Small intestine (tissue), 16 donors: Measurements from ENCODE around the gene TMCC1. TPM values are rescaled to one million over a fixed set of nuclear protein-coding genes. Genes with fewer than 3 reads are reported as not detected.

Source experiments
- DNase-seq, 2 donors: peaks; one replicate each; pipeline versions ENCODE4 v3.0.0 to v3.0.0-alpha.2; 2013
- FAIRE-seq: peaks from 2 replicates; lab custom pipeline; 2012; peaks lifted over from hg19 to GRCh38; lab: Jason Lieb, UNC
- H3K27ac ChIP-seq, 3 donors: one replicate each; pipeline ENCODE4 v1.5.1; 2013; ENCODE audit warnings: low read length in 2 of 3, mild to moderate bottlenecking in 2 of 3, control low read depth in 1 of 3, inconsistent platforms in 1 of 3, low read depth in 1 of 3, moderate library complexity in 1 of 3
- H3K27me3 ChIP-seq, 3 donors: one replicate each; pipeline ENCODE4 v1.6.1; 2013; ENCODE audit warnings: low read length in 3 of 3, inconsistent platforms in 1 of 3; ENCODE audit not compliant: control insufficient read depth in 3 of 3, insufficient read depth in 3 of 3
- H3K36me3 ChIP-seq, 3 donors: one replicate each; pipeline ENCODE4 v1.6.1; 2013; ENCODE audit warnings: low read length in 3 of 3, inconsistent platforms in 1 of 3, low read depth in 1 of 3, mild to moderate bottlenecking in 1 of 3, moderate library complexity in 1 of 3; ENCODE audit not compliant: control insufficient read depth in 3 of 3, insufficient read depth in 2 of 3
- H3K4me1 ChIP-seq, 3 donors: one replicate each; pipeline ENCODE4 v1.6.1; 2013; ENCODE audit warnings: low read length in 2 of 3, inconsistent platforms in 1 of 3, low read depth in 1 of 3, mild to moderate bottlenecking in 1 of 3, moderate library complexity in 1 of 3; ENCODE audit not compliant: control insufficient read depth in 3 of 3, insufficient read depth in 2 of 3
- H3K4me3 ChIP-seq, 3 donors: one replicate each; pipeline ENCODE4 v1.5.1; 2013; ENCODE audit warnings: low read length in 3 of 3, control low read depth in 1 of 3, inconsistent platforms in 1 of 3, low read depth in 1 of 3, mild to moderate bottlenecking in 1 of 3, moderate library complexity in 1 of 3
- H3K9me3 ChIP-seq, 2 donors: one replicate each; pipeline ENCODE4 v1.6.1; 2013; ENCODE audit warnings: low read depth in 1 of 2, low read length in 1 of 2; ENCODE audit not compliant: control insufficient read depth in 2 of 2, insufficient read depth in 1 of 2
- WGBS, 3 donors: extraction: QIAGEN DNeasy Blood & Tissue Kit; methylation state at CpG; one replicate each; pipeline ENCODE4 v1.1.7; 2013; 5-methylcytosine and 5-hydroxymethylcytosine counted together
- long read RNA-seq, 10 donors: transcript quantifications; one replicate each; lab custom pipeline, GENCODE V29; 2026
- polyA plus RNA-seq, 4 donors: library from polyadenylated mRNA; stranded (reverse) in 3 of 4; unstranded in 1 of 4; fragments of 200-250 nt in 3 of 4; fragments of 120-200 nt in 1 of 4; gene quantifications; one replicate each; pipeline versions ENCODE4 v1.2.1 to v1.2.3, GENCODE V29; 2013
- donor health status: healthy with polysubstance abuse.
- donor health status: control.
- donor health status: control.
- donor health status: Bipolar disorder and iron deficiency.
- donor health status: healthy.

The TMCC1 gene
- polyA plus RNA-seq: 10 to 100 TPM in 1 of 4 donors, 1 to 10 TPM in 3; 5.4 to 16.4 (median 7.6) TPM
- long read RNA-seq, donor 1: 0 reads
- long read RNA-seq, donor 2: 0 reads
- long read RNA-seq, donor 3, partial matches to known transcripts: 0 of 1 reads
- long read RNA-seq, donor 3, other reads (novel, unspliced or antisense): 0 of 1 reads
- long read RNA-seq, donor 4: 0 reads
- long read RNA-seq, donor 5: 0 reads
- long read RNA-seq, donor 6, partial matches to known transcripts: 0 of 1 reads
- long read RNA-seq, donor 6, other reads (novel, unspliced or antisense): 0 of 1 reads
- long read RNA-seq, donor 7: 0 reads
- long read RNA-seq, donor 8: 0 reads
- long read RNA-seq, donor 9: 0 reads
- long read RNA-seq, donor 10: 0 reads

- Histone ChIP-seq H3K4me3 (peak within 1 kb of the TSS; percentile 63 to 92 (median 83)), H3K27ac (peak within 1 kb of the TSS; percentile 61 to 97 (median 90)), H3K27me3 (no peaks in the 10 kb centered on the region), H3K4me1 (peaks cover 2 to 16% (median 9%) of the 10 kb centered on the region in 3 donors), H3K36me3 (peaks cover 0 to 3% (median 2%) of the 10 kb centered on the region in 3 donors), H3K9me3 (no peaks in the 10 kb centered on the region)
- FAIRE-seq: no peak
- 0% methylated on average over 38 to 60 of the region's 60 CpGs for WGBS, 3 donors
- peak; percentile 95 to 97 for DNase-seq
Measured at GRCh38 chr3:129893581-129894070, at the start of gene TMCC1. TSS of gene TMCC1 (minus strand) at chr3:129893711.

GRCh38 chr3:129943020-129943419 is 49.5 kb upstream of the TMCC1 start:
- H3K27ac ChIP-seq: no peak overlapping the region
- 56 to 85% (median 73%) methylated on average over 3 of the region's 3 CpGs for WGBS, 3 donors
- peaks cover 0 to 3% (median 0%) of the 10 kb centered on the region in 3 donors for H3K27me3 ChIP-seq
- H3K4me1 ChIP-seq: no peaks in the 10 kb centered on the region
- DNase-seq (no peak), FAIRE-seq (no peak)
- no peak overlapping the region for H3K4me3 ChIP-seq
- no peaks in the 10 kb centered on the region for H3K36me3 ChIP-seq
- peaks cover 0 to 7% of the 10 kb centered on the region in 2 donors for H3K9me3 ChIP-seq

GRCh38 chr3:129942296-129942695 is 48.8 kb upstream of the TMCC1 start:
- H3K9me3 ChIP-seq: peaks cover 0 to 7% of the 10 kb centered on the region in 2 donors
- DNase-seq (peak; percentile 26 to 66), FAIRE-seq (no peak)
- no peak overlapping the region for H3K4me3 ChIP-seq
- H3K27ac ChIP-seq: no peak overlapping the region
- peaks cover 0 to 3% (median 0%) of the 10 kb centered on the region in 3 donors for H3K27me3 ChIP-seq
- WGBS, 3 donors: 16 to 19% (median 16%) methylated on average over 7 of the region's 7 CpGs
- no peaks in the 10 kb centered on the region for H3K36me3 ChIP-seq
- no peaks in the 10 kb centered on the region for H3K4me1 ChIP-seq

DNA sequence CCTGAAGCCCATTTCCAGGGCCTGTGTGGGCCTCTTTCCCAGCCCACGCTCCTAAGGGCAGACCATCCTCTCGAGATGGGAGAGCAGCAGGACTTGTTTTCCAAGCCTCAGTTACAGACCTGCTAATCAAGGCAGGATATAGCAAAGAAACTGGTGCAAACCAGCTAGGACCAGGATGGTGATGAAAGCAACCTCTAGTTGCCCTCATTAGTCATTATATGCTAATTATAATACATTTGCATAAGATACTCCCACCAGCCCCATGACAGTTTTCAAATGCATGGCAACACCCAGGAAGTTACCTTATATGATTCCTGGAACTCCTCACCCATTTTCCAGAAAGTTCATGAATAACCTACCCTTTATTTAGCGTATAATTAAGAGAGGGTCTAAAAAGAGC is 46.6 kb upstream of the TMCC1 start:
- FAIRE-seq: no peak
- Histone ChIP-seq H3K4me3 (no peak overlapping the region), H3K4me1 (no peaks in the 10 kb centered on the region), H3K27me3 (no peaks in the 10 kb centered on the region), H3K27ac (no peak overlapping the region), H3K9me3 (no peaks in the 10 kb centered on the region), H3K36me3 (no peaks in the 10 kb centered on the region)
- 78 to 88% (median 86%) methylated on average over 3 of the region's 3 CpGs for WGBS, 3 donors
- DNase-seq: no peak

DNA sequence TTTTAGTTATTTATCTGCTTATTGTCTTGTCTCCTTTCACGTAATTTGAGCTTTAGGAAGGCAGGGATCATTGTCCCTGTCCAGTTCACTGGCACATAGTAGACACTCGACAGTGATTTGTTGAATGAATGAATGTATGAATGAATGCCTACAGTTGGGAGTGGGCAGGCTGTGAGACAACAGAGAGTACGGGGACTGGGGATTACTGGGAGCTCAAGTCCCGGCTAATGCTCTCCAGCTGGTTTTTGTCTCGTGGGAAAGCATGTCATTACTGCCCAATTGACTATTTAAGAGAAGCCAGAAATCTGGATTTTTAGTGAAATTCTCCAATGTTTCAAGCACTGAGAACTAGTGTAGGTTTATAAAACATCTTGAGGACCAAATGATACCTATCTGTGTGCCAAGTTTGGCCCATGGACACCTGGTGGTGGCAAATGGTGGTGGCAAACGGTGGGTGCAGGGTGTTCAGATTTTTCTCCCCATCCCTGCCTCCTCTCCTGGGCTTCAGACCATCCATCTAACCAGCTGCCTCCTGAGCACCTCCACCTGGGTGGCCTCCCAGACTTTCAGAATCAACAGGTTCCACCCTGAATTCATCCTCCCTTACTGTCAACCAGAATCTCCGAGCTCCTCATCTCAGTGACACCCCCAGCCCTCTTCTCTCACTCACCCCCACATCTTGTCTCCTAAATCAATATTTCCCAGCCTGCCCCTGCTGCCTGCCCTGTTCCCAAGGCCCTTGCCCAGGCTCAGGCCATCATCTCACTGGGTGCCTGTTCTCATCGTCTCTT is 44.8 kb upstream of the TMCC1 start:
- DNase-seq (no peak), FAIRE-seq (no peak)
- Histone ChIP-seq H3K36me3 (no peaks in the 10 kb centered on the region), H3K27ac (no peak overlapping the region), H3K9me3 (no peaks in the 10 kb centered on the region), H3K27me3 (no peaks in the 10 kb centered on the region), H3K4me1 (no peaks in the 10 kb centered on the region), H3K4me3 (no peak overlapping the region)
- WGBS, 3 donors: 78 to 87% (median 85%) methylated on average over 8 of the region's 8 CpGs

DNA sequence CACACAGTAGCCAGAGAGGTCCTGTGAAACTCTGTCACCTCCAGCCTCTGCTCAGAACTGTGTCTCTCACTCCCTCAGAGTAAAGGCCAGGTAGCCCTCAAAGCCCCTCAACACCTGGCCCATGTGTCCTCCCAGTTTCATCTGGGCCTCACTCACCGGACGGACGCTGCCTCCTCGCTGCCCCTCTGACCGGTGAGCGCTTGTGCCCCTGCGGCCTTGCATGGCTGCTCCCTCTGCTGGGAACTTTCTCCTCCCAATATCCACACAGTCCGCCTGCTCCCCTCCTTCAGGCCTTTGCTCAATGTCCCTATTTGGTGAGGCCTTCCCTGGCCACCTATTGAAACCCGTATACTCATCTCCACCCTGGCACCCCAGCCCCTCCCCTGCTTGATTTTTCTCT is 44.2 kb upstream of the TMCC1 start:
- FAIRE-seq: no peak

DNA sequence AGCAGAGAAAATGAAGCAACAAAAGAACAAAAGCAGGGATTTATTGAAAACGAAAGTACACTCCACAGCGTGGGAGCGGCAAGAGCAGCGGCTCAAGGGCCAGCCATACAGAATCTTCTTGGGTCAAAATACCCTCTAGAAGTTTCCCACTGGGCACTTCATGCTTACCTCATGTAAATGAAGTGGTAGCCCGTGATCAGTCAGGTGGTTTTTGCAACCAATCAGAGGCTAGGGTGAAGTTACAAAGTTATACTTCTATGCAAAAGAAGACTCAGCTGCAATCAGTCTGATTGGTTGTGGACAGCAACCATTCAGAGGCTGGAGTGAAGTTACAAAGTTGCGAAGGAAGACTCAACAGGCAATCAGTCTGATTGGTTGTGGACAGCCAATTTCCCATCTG is 43.2 kb upstream of the TMCC1 start:
- H3K9me3 ChIP-seq: no peaks in the 10 kb centered on the region
- H3K27me3 ChIP-seq: no peaks in the 10 kb centered on the region
- no peaks in the 10 kb centered on the region for H3K36me3 ChIP-seq
- DNase-seq (peak; percentile 25 to 86), FAIRE-seq (no peak)
- peak overlapping the region in 2 of 3 donors; percentile 25 to 69 for H3K27ac ChIP-seq
- no peaks in the 10 kb centered on the region for H3K4me1 ChIP-seq
- H3K4me3 ChIP-seq: peak overlapping the region in 1 of 3 donors; percentile 31
- WGBS, 3 donors: 3 to 32% (median 16%) methylated on average over 6 of the region's 6 CpGs

More for the DNA sequence above, 44.2 kb upstream of the TMCC1 start:
- H3K27ac ChIP-seq: no peak overlapping the region
- 93 to 96% (median 93%) methylated on average over 9 of the region's 9 CpGs for WGBS, 3 donors
- no peak for DNase-seq
- H3K4me1 ChIP-seq: no peaks in the 10 kb centered on the region
- H3K4me3 ChIP-seq: no peak overlapping the region
- no peaks in the 10 kb centered on the region for H3K36me3 ChIP-seq
- H3K27me3 ChIP-seq: no peaks in the 10 kb centered on the region
- H3K9me3 ChIP-seq: no peaks in the 10 kb centered on the region
